ENCODE data around the gene FASTK. TPM values are rescaled to one million over a fixed set of nuclear protein-coding genes. Genes with fewer than 3 reads are reported as not detected.

The FASTK gene
- total RNA-seq, 1 donor from 2014 or later, result 68.0 TPM

DNA sequence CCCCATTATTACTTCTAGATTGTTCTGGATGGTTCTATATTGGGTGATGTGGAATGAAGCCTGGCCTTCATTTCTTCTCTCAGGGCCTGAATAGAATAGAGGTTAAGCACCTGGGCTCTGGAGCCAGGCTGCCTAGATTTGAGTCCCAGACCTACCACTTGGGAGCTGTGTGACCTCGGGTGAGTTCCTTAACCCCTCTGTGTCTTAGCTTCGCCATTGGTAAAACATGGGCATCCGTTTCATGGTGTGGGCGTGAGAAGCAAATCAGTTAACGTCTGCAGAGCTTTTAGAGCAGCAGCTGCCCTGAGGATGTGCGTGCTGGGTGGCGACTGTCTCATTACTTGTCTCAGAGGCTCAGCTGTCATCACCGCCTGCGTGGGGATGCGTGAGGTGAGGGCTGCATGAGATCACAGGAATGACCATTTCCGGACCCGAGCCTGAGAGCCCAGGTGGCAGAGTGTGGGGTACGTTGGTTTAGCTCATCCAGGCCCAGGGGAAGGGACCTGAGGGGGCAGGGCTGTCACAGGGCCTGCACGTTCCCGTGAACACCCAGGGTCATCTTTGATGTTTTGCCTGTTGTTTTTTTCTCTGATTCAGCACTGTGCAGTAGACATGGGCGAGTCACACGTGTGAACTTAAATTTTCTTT, 15.3 kb upstream of the FASTK start:
- H3K4me3 Mint-ChIP-seq (ENCODE audit: unreplicated experiment), result no peak overlapping the region
- no peak for TF ChIP-seq CTCF (IDR thresholded peaks at IDR 0.05; ENCODE audit: unreplicated experiment)

GRCh38 chr7:151095123-151095797, 14.7 kb upstream of the FASTK start:
- Mint-ChIP-seq H3K4me3 (ENCODE audit: unreplicated experiment) (no peak overlapping the region), H3K36me3 (ENCODE audit: low read depth, unreplicated experiment) (peaks cover 15% of the 10 kb centered on the region), H3K27me3 (ENCODE audit: unreplicated experiment) (peaks cover 15% of the 10 kb centered on the region), H3K27ac (ENCODE audit: unreplicated experiment) (no peak overlapping the region), H3K9me3 (ENCODE audit: unreplicated experiment) (no peaks in the 10 kb centered on the region), H3K4me1 (ENCODE audit: unreplicated experiment) (peaks cover 51% of the 10 kb centered on the region)
- no peak for DNase-seq (ENCODE audit: low spot score)
- TF ChIP-seq CTCF (IDR thresholded peaks at IDR 0.05; ENCODE audit: unreplicated experiment), result no peak

More for the DNA sequence above, 15.3 kb upstream of the FASTK start:
- DNase-seq (ENCODE audit: low spot score), result no peak
- Mint-ChIP-seq H3K27me3 (ENCODE audit: unreplicated experiment) (peaks cover 11% of the 10 kb centered on the region), H3K27ac (ENCODE audit: unreplicated experiment) (no peak overlapping the region), H3K9me3 (ENCODE audit: unreplicated experiment) (no peaks in the 10 kb centered on the region), H3K4me1 (ENCODE audit: unreplicated experiment) (peaks cover 48% of the 10 kb centered on the region), H3K36me3 (ENCODE audit: low read depth, unreplicated experiment) (peaks cover 15% of the 10 kb centered on the region)

- H3K27ac Mint-ChIP-seq (ENCODE audit: unreplicated experiment), result no peak overlapping the region
- no peak for TF ChIP-seq CTCF (IDR thresholded peaks at IDR 0.05; ENCODE audit: unreplicated experiment)
These were observed 14.1 kb upstream of the FASTK start for GRCh38 chr7:151094675-151095074.

DNA sequence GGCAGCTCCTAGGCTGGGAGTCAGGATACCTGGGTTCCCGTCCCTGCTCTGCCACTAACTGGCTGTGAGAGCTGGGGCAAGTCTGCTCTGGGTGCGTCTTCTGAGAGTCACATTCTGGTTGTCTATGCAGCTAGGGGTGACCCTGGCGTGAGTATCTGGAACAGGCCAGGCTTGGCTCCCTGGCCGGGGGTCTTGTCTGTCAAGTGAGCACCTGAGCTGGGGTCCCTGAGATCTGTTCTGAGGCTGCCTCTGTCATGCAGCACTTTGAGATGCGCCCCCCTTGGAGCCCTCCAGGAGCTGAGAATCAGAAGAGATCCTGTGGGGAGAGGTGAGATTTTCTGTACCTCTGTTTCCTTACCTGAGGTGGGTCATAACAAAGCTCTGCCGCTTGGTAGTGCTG, 13.1 kb upstream of the FASTK start:
- TF ChIP-seq CTCF (IDR thresholded peaks at IDR 0.05; ENCODE audit: unreplicated experiment), result no peak
- H3K9me3 Mint-ChIP-seq (ENCODE audit: unreplicated experiment), result no peaks in the 10 kb centered on the region
- DNase-seq (ENCODE audit: low spot score), result no peak
- peaks cover 18% of the 10 kb centered on the region for H3K36me3 Mint-ChIP-seq (ENCODE audit: low read depth, unreplicated experiment)
- peaks cover 25% of the 10 kb centered on the region for H3K27me3 Mint-ChIP-seq (ENCODE audit: unreplicated experiment)
- no peak overlapping the region for H3K4me3 Mint-ChIP-seq (ENCODE audit: unreplicated experiment)
- H3K27ac Mint-ChIP-seq (ENCODE audit: unreplicated experiment), result no peak overlapping the region
- peaks cover 57% of the 10 kb centered on the region for H3K4me1 Mint-ChIP-seq (ENCODE audit: unreplicated experiment)

More at GRCh38 chr7:151094675-151095074, 14.1 kb upstream of the FASTK start:
- H3K4me3 Mint-ChIP-seq (ENCODE audit: unreplicated experiment), result peak overlapping the region; percentile 51
- peaks cover 16% of the 10 kb centered on the region for H3K27me3 Mint-ChIP-seq (ENCODE audit: unreplicated experiment)
- no peaks in the 10 kb centered on the region for H3K9me3 Mint-ChIP-seq (ENCODE audit: unreplicated experiment)
- no peak for DNase-seq (ENCODE audit: low spot score)
- H3K4me1 Mint-ChIP-seq (ENCODE audit: unreplicated experiment), result peaks cover 53% of the 10 kb centered on the region
- H3K36me3 Mint-ChIP-seq (ENCODE audit: low read depth, unreplicated experiment), result peaks cover 15% of the 10 kb centered on the region

GRCh38 chr7:151091988-151092387, 11.4 kb upstream of the FASTK start:
- no peak for TF ChIP-seq CTCF (IDR thresholded peaks at IDR 0.05; ENCODE audit: unreplicated experiment)
- Mint-ChIP-seq H3K4me3 (ENCODE audit: unreplicated experiment) (peak overlapping the region; percentile 83), H3K36me3 (ENCODE audit: low read depth, unreplicated experiment) (peaks cover 16% of the 10 kb centered on the region), H3K4me1 (ENCODE audit: unreplicated experiment) (peaks cover 56% of the 10 kb centered on the region), H3K27ac (ENCODE audit: unreplicated experiment) (no peak overlapping the region), H3K9me3 (ENCODE audit: unreplicated experiment) (no peaks in the 10 kb centered on the region), H3K27me3 (ENCODE audit: unreplicated experiment) (peaks cover 23% of the 10 kb centered on the region)
- DNase-seq (ENCODE audit: low spot score), result no peak
